Activated CD4-positive, alpha-beta T cell treated with anti-CD3 and anti-CD28 coated beads, Interleukin-2, amount 50 U/mL, for 4 hours (primary cell): ENCODE measurements around the gene IFNLR1.

ENCODE experiments used
- DNase-seq, 2 experiments: peaks; one replicate each; pipeline ENCODE4 v3.0.0-alpha.2; 2020

Gene IFNLR1

GRCh38 chr1:24205345-24206082, 18.4 kb upstream of the IFNLR1 start:
- DNase-seq = no peak

DNA sequence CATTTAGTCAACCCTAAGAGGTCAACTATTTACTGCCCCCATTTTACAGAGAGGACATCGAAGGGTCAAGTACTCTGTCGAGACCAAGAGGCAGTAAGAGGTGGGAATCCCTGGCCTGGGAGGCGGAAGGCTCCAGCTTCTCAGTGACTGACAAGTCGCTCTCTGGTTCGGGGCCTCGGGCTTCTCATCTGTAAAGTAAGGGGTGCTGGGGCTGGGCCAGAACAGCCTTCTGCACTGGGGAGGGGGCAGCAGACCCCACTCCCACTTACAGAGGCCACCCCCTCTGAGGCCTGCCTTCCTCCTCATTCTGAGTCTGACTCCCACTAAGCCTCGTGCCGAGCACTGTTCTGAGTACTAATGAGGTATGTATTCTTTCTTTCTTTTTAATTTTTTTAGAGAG, 17.0 kb upstream of the IFNLR1 start:
- no peak for DNase-seq

DNA sequence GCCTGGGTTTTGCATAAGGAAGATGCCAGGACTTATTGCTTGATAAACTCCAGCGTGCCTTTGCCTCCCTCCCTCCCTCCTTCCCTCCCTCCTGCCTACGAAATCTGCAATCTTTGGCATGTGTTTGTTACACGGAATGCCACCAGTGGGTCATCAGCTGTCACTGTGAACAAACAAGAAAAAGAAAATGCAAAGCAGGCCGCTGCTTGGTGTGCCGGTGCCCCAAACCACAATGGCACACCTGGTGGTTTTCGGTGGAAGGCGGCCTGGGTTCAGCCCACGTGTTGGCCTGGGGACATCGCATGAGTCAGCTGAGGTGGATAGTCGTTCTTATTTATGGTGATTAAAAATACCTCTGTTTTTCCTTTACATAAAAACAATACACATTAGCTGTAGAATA, 16.3 kb upstream of the IFNLR1 start:
- DNase-seq = no peak

- DNase-seq = no peak
These were observed 15.9 kb upstream of the IFNLR1 start for GRCh38 chr1:24202987-24203386.

- DNase-seq = no peak
These were observed 15.5 kb upstream of the IFNLR1 start for GRCh38 chr1:24202556-24202955.

GRCh38 chr1:24201941-24202440, 14.9 kb upstream of the IFNLR1 start:
- DNase-seq = peak; percentile 45 to 49

- peak; percentile 68 to 76 for DNase-seq
These were observed 12.3 kb upstream of the IFNLR1 start for GRCh38 chr1:24199291-24199900.

DNA sequence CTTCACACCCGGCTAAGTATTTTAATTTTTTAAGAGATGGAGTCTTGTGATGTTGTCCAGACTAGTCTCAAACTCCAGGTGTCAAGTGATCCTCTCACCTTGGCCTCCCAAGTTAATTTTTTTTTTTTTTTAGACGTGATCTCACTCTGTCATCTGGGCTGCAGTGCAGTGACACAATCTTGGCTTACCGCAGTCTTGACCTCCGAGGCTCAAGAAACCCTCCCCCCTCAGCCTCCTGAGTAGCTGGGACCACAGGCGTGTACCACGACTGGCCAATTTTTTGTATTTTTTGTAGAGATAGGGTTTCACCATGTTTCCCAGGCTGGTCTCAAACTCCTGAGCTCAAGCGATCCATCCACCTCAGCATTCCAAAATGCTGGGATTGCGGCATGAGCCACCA, 11.7 kb upstream of the IFNLR1 start:
- DNase-seq = no peak

DNA sequence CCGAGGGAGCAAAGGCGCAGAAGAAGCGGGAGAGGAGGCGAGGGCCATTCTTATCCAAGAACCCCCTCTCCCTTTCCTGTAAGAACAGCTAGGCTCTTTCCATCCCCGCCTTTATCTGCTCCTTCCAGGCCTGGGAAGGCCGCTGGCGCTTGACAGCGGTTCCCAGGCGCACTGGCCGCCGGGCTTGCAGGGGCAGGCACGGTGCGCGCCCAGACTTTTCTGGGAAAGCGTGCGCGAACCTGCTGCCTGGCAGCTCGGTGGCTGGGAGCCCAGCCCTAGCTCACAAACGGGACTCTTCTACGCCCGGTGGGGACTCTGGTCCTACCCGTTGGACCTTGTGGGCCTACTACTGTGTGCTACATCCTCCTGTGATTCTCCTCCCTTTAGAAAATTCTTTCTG, 8.8 kb upstream of the IFNLR1 start:
- no peak for DNase-seq

DNA sequence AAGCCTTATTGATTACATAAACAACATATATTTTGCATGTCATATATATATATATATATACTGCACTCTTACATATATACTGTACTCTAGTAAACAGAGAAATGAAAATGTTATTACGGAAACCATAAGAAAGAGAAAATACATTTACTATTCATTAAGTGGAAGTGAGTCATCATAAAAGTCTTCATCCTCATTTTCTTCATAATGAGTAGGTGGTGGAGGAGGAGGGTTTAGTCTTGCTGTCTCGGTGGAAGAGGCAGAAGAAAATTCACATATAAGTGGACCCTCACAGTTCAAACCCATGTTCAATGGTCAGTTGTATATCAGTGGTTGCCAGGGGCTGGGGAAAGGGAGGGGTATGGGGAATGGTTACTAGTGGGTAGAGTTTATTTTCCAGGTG, 8.0 kb upstream of the IFNLR1 start:
- DNase-seq = no peak

- no peak for DNase-seq
These were observed 6.0 kb upstream of the IFNLR1 start for GRCh38 chr1:24193046-24193445.

DNA sequence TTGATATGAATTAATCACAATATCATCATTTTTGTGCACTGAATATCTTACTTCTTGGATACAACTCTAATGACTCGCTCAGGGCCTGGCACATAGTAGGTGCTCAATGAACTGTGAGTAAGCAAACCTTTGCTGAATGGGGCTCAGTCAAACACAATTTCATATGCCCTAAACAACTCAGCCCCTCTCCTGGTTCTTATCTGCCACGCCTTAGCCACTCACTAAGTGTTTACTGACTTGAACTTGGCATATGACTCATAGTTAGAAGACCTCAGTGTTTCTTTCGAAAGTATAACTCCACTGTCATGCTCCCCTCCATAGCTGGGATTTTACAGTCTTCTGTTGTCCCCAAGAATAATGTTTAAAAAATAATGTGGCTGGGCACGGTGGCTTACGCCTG, 4.8 kb upstream of the IFNLR1 start:
- DNase-seq = no peak

- DNase-seq = no peak
These were observed 3.9 kb upstream of the IFNLR1 start for GRCh38 chr1:24190983-24191461.

DNA sequence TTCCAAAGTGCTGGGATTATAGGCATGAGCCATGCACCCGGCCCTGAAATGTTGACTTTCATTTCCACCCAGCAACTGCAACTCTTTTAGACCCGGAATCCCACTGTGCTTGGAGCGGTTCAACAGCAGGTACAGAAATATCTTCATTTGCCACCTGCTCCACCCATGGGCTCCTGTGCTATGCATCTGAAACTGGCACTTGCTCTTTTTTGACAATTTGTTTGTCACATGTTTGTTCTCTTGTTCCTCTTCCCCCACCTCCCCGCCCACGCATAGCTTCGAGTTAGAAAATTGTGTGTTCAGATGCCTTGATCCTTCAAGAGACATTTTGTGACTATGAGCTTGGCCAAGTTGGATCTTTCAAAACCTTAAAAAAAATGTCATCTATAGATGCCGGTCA, 2.4 kb upstream of the IFNLR1 start:
- DNase-seq = peak; percentile 30

DNA sequence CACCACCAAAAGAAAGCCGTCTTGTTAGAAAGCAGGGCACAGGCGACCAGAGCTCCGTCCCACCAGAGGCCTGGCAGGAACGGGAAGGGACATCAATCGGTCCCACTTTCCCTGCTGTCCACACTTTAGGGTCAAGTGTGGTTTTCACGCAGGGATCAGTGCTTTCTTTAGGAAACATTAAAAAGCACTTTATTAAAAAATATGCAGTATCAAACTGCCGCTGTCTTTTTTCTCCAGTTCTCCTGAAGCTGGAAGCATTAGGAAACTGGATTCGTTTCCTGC, 437 bp downstream of the IFNLR1 start:
- DNase-seq = no peak

DNA sequence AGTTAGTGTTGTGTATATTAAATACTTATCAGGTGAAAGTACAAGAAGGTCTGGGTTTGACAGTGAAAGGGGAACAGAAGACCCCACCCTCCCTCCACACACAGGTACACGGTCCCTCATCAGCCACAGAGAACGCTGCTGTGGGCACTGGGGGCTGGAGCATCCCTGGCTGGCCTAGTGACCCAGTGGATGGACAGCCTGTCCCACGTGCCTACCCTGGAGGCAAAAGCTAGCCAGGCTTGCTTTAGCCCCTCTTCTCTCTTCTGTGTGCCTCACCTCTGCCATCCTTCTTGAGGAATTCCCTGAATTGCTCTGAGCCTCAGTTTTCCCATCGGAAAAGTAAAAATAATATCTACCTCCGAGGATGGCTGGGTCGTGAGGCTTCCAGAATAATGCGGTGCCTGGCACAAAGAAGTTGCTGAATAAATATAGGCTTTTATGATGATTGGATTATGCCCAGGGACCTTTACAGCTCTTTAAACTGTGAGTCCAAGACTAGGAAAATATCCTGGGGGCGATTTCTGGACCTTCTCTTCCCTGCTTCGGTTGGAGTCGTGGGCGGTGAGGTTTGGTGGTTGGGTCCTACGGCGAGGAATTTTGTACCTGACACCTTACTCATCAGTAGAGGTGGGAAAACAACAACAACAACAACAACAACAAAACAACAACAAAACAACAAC, 918 bp downstream of the IFNLR1 start:
- DNase-seq = no peak

- DNase-seq = no peak
These were observed 2.0 kb downstream of the IFNLR1 start for GRCh38 chr1:24185076-24185475.

DNA sequence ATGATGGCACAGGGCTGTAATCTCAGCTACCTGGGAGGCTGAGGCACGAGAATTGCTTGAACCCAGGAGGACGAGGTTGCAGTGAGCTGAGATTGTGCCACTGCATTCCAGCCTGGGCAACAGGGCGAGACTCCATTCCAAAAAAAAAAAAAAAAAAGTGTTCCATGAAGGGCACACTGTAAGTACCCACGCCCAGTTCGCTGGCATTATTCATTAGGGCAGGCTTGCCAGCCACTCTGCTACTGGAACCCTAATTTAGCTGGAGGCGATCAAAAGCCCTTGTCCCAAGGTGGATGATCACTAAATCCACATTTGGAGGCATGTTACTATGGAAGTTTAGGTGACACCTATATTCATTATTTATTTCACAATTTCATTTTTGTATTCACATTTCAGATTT, 5.0 kb downstream of the IFNLR1 start:
- DNase-seq = no peak

DNA sequence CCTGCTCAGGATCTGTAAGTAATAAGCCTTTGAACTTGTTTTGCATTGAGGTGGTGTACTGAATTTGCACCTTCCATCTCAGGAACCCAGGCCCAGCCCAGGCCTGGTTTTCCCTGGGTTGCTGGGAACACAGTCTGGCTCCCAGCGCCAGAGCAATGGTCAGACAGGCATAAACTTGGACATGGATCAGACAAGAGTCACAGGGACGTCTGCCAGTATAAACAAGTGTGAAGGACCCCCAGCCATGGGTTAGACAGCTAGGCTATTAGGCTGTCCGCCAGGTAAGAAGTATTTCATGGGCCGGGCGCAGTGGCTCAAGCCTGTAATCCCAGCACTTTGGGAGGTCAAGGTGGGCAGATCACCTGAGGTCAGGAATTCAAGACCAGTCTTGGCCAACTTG, 5.5 kb downstream of the IFNLR1 start:
- no peak for DNase-seq

- no peak for DNase-seq
These were observed 6.4 kb downstream of the IFNLR1 start for GRCh38 chr1:24180676-24181075.

GRCh38 chr1:24179251-24179840, 7.7 kb downstream of the IFNLR1 start:
- no peak for DNase-seq

DNA sequence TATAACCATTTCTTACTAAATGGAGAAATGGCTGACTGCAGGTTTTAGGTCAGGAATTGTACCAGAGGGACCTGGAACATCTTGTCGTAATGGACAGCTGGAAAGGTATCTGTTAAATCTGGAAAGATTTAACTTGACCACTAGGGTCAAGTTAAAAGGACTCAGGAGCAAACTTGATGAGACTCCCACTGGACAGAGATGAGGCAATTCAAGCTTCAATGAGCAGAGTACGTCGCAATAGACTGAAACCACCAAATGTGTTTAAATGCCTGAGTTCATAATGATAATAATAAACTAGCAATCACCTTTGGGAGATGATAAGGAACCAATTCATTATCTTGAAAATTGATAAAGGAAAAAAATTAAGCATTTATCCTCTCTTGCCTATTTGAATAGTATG, 8.7 kb downstream of the IFNLR1 start:
- no peak for DNase-seq

DNA sequence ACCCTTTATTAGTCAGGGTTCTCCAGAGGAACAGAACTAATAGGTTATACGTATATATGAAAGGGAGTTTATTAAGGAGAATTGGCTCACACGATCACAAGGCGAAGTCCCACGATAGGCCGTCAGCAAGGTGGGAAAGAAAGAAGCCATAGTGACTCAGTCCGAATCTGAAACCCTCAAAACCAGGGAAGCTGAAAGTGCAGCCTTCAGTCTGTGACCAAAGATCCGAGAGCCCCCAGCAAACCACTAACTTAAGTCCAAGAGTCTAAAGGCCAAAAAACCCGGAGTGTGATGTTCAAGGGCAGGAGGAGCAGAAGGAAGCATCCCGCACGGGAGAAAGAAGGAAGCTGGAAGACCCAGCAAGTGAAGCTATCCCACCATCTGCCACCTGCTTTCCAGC, 9.9 kb downstream of the IFNLR1 start:
- DNase-seq = no peak
